K562 (cell line): ENCODE measurements around the gene FOXRED2. TPM values are rescaled to one million over a fixed set of nuclear protein-coding genes. Genes with fewer than 3 reads are reported as not detected.

Source experiments
- BMI1 ChIP-seq: fragments of 150-350 bp; IDR thresholded peaks from 2 replicates; pipeline ENCODE4 v1.6.1; 2014; ENCODE audit warnings: low read length
- CBX8 ChIP-seq: fragments of 200-600 bp; sonication (generic); IDR thresholded peaks from 2 replicates; pipeline ENCODE4 v1.6.1; 2012; ENCODE audit warnings: borderline replicate concordance, mixed run types, low read depth, mild to moderate bottlenecking, moderate library complexity, mixed read lengths, low read length, control low read depth, inconsistent platforms; ENCODE audit not compliant: poor library complexity, severe bottlenecking; ENCODE audit errors: extremely low read depth
- CHD4 ChIP-seq: fragments of 200-600 bp; sonication (generic); IDR thresholded peaks from 3 replicates; pipeline ENCODE4 v1.6.1; 2012; ENCODE audit warnings: low read depth, mild to moderate bottlenecking, mixed read lengths, low read length, inconsistent platforms; ENCODE audit not compliant: insufficient read depth, insufficient replicate concordance, poor library complexity, severe bottlenecking
- EP400 ChIP-seq: fragments of 450-650 bp; IDR thresholded peaks from 2 replicates; pipeline ENCODE4 v1.6.1; 2017; ENCODE audit warnings: antibody characterized with exemption, mild to moderate bottlenecking, moderate library complexity
- ETV5 ChIP-seq: sonication (generic); formaldehyde crosslinking; IDR thresholded peaks from 2 replicates; pipeline ENCODE4 v1.4.0; 2020; ENCODE audit warnings: low read depth, mild to moderate bottlenecking, missing genetic modification reagents
- FOXJ3 ChIP-seq: sonication (generic); formaldehyde crosslinking; IDR thresholded peaks from 2 replicates; pipeline ENCODE4 v1.4.0; 2020; ENCODE audit warnings: mild to moderate bottlenecking, missing genetic modification reagents
- KDM1A ChIP-seq, 2 experiments: fragments of 450-650 bp; IDR thresholded peaks; 2 replicates each; pipeline ENCODE4 v1.6.1; 2016; ENCODE audit warnings: mild to moderate bottlenecking in 2 of 2
- KLF1 ChIP-seq: fragments of 450-650 bp; IDR thresholded peaks from 2 replicates; pipeline ENCODE4 v1.6.1; 2016; ENCODE audit warnings: missing genetic modification characterization, missing compliant biosample characterization
- NRF1 ChIP-seq, 2 experiments: fragments of 450-650 bp; IDR thresholded peaks in 1 of 2; conservative IDR thresholded peaks in 1 of 2; 2 replicates each; pipeline ENCODE4 v1.6.1; 2014; ENCODE audit warnings: mild to moderate bottlenecking in 2 of 2
- POLR2B ChIP-seq: fragments of 450-650 bp; IDR thresholded peaks from 2 replicates; pipeline ENCODE4 v1.6.1; 2018; ENCODE audit warnings: low read depth; ENCODE audit not compliant: partially characterized antibody
- POLR2G ChIP-seq: fragments of 200-400 bp; formaldehyde crosslinking; IDR thresholded peaks from 2 replicates; pipeline ENCODE4 v1.6.1; 2017; ENCODE audit warnings: low read depth, mild to moderate bottlenecking, antibody characterized with exemption, low read length, moderate library complexity
- SLC30A9 ChIP-seq: fragments of 250-450 bp; sonication (Bioruptor Pico); IDR thresholded peaks from 2 replicates; pipeline ENCODE4 v1.8.0; 2022; ENCODE audit warnings: mild to moderate bottlenecking, moderate library complexity
- XRCC3 ChIP-seq: fragments of 450-650 bp; IDR thresholded peaks from 2 replicates; pipeline ENCODE4 v1.6.1; 2017; ENCODE audit warnings: mild to moderate bottlenecking, moderate library complexity
- ZNF12 ChIP-seq: sonication (generic); formaldehyde crosslinking; IDR thresholded peaks from 2 replicates; pipeline ENCODE4 v1.4.0; 2020; ENCODE audit warnings: mild to moderate bottlenecking, missing genetic modification reagents
- ZNF175 ChIP-seq: fragments of 200-800 bp; sonication (Bioruptor generic); IDR thresholded peaks from 2 replicates; pipeline ENCODE4 v1.6.1; 2016; ENCODE audit warnings: low read depth, mild to moderate bottlenecking, missing genetic modification characterization, missing compliant biosample characterization
- ZNF41 ChIP-seq: fragments of 250-450 bp; sonication (Bioruptor Pico); conservative IDR thresholded peaks from 2 replicates; pipeline ENCODE4 v1.4.0; 2020; ENCODE audit warnings: mild to moderate bottlenecking
- ZNF431 ChIP-seq: sonication (generic); formaldehyde crosslinking; IDR thresholded peaks from 2 replicates; pipeline ENCODE4 v1.8.0; 2022; ENCODE audit warnings: mild to moderate bottlenecking, missing genetic modification reagents
- ZZZ3 ChIP-seq: fragments of 450-650 bp; IDR thresholded peaks from 2 replicates; pipeline ENCODE4 v1.6.1; 2016; ENCODE audit warnings: antibody characterized with exemption, mild to moderate bottlenecking, moderate library complexity
- polyA plus RNA-seq, 8 experiments: library from polyadenylated mRNA; depleted of rRNA in 4 of 8; stranded (reverse) in 5 of 8; unstranded in 3 of 8; fragments of >200 nt; fragmentation: Nextera tagmentation in 2 of 8; fragmentation: Illumina TruSeq in 1 of 8; extraction: Ambion mirVana in 2 of 8; extraction: Trizol in 1 of 8; gene quantifications; 2 replicates each; pipeline versions ENCODE4 v1.2.1 to v1.2.3, GENCODE V29; 2011 to 2014; ENCODE audit warnings: inconsistent platforms in 1 of 8, missing spikeins in 1 of 8
- total RNA-seq, 7 experiments: library from RNA; depleted of rRNA in 6 of 7; stranded (reverse); fragments of >200 nt in 6 of 7; fragmentation: Illumina TruSeq in 2 of 7; extraction: Trizol in 2 of 7; gene quantifications; 2 replicates each; pipeline versions ENCODE4 v1.2.1 to v1.2.3, GENCODE V29; 2011 to 2021; ENCODE audit warnings: low replicate concordance in 1 of 7
- TF ChIP-seq, protein P1 (sequence below), 2 experiments: fragments of 250-450 bp in 1 of 2; fragments of 450-650 bp in 1 of 2; sonication (Bioruptor Pico) in 1 of 2; IDR thresholded peaks; 2 replicates each; pipeline versions ENCODE4 v1.6.1 to v1.8.0; 2016 to 2021; ENCODE audit warnings: mild to moderate bottlenecking in 2 of 2, moderate library complexity in 2 of 2, missing compliant biosample characterization in 1 of 2, missing genetic modification characterization in 1 of 2
- TF ChIP-seq, protein P2 (sequence below): fragments of 450-650 bp; formaldehyde crosslinking; IDR thresholded peaks from 2 replicates; pipeline ENCODE4 v1.4.0; 2020; ENCODE audit warnings: mild to moderate bottlenecking, mixed read lengths
- TF ChIP-seq, protein P3 (sequence below): fragments of 450-650 bp; IDR thresholded peaks from 2 replicates; pipeline ENCODE4 v1.6.1; 2016; ENCODE audit warnings: mild to moderate bottlenecking
- TF ChIP-seq, protein P4 (sequence below): fragments of 450-650 bp; IDR thresholded peaks from 2 replicates; pipeline ENCODE4 v1.6.1; 2016; ENCODE audit warnings: low read depth, mild to moderate bottlenecking, moderate library complexity

Gene FOXRED2
- total and polyA plus RNA-seq, 9 of the 15 experiments (the other 6 are each of a cell fraction or from before 2014, with no cell fraction given), result 2.8 to 48.4 (median 7.8) TPM

- TF ChIP-seq ZNF431 (CRISPR knock-in tag) (no peak), FOXJ3 (CRISPR knock-in tag) (no peak), XRCC3 (no peak), KDM1A (IDR thresholded peaks at IDR 0.05) (no peak), ETV5 (CRISPR knock-in tag) (peak; percentile 72), SLC30A9 (CRISPR knock-in tag) (no peak), ZNF12 (CRISPR knock-in tag) (no peak; the same call in 1 of the 2 replicates), CHD4 (no peak), ZNF175 (CRISPR knock-in tag) (0 out of 2 replicates have a peak, but pooled peaks have one; percentile 53), POLR2G (peak; percentile 99), KLF1 (no peak), CBX8 (no peak), ZZZ3 (peak; percentile 95), NRF1 (conservative IDR thresholded peaks at IDR 0.05 in 1 of 2, IDR thresholded peaks at IDR 0.05 in 1 of 2) (peak; percentile 90 to 92), BMI1 (no peak), POLR2B (peak; percentile 91), EP400 (peak; percentile 99), ZNF41 (CRISPR knock-in tag) (no peak)
- TF ChIP-seq, protein P1, sequence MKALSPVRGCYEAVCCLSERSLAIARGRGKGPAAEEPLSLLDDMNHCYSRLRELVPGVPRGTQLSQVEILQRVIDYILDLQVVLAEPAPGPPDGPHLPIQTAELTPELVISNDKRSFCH (CRISPR knock-in tag; IDR thresholded peaks at IDR 0.05), result no peak
- TF ChIP-seq, protein P1 (tag; IDR thresholded peaks at IDR 0.05), result no peak
- TF ChIP-seq, protein P2, sequence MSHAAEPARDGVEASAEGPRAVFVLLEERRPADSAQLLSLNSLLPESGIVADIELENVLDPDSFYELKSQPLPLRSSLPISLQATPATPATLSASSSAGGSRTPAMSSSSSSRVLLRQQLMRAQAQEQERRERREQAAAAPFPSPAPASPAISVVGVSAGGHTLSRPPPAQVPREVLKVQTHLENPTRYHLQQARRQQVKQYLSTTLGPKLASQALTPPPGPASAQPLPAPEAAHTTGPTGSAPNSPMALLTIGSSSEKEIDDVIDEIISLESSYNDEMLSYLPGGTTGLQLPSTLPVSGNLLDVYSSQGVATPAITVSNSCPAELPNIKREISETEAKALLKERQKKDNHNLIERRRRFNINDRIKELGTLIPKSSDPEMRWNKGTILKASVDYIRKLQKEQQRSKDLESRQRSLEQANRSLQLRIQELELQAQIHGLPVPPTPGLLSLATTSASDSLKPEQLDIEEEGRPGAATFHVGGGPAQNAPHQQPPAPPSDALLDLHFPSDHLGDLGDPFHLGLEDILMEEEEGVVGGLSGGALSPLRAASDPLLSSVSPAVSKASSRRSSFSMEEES (CRISPR knock-in tag), result no peak
- TF ChIP-seq, protein P3, sequence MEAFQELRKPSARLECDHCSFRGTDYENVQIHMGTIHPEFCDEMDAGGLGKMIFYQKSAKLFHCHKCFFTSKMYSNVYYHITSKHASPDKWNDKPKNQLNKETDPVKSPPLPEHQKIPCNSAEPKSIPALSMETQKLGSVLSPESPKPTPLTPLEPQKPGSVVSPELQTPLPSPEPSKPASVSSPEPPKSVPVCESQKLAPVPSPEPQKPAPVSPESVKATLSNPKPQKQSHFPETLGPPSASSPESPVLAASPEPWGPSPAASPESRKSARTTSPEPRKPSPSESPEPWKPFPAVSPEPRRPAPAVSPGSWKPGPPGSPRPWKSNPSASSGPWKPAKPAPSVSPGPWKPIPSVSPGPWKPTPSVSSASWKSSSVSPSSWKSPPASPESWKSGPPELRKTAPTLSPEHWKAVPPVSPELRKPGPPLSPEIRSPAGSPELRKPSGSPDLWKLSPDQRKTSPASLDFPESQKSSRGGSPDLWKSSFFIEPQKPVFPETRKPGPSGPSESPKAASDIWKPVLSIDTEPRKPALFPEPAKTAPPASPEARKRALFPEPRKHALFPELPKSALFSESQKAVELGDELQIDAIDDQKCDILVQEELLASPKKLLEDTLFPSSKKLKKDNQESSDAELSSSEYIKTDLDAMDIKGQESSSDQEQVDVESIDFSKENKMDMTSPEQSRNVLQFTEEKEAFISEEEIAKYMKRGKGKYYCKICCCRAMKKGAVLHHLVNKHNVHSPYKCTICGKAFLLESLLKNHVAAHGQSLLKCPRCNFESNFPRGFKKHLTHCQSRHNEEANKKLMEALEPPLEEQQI, result no peak
- TF ChIP-seq, protein P4, sequence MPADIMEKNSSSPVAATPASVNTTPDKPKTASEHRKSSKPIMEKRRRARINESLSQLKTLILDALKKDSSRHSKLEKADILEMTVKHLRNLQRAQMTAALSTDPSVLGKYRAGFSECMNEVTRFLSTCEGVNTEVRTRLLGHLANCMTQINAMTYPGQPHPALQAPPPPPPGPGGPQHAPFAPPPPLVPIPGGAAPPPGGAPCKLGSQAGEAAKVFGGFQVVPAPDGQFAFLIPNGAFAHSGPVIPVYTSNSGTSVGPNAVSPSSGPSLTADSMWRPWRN, result no peak
These were observed 22.2 kb upstream of the FOXRED2 start, which contains the start of gene EIF3D (continued) for GRCh38 chr22:36528795-36529751.
